H1 (cell line): Measurements from ENCODE around the gene RABL6. TPM values are rescaled to one million over a fixed set of nuclear protein-coding genes. Genes with fewer than 3 reads are reported as not detected.
A peak's percentile ranks its signal among the peaks of the same experiment; 100 is the strongest.
"Not testable (repeated sequence)": the region's sequence is repeated elsewhere in the genome, so short reads cannot be mapped to it uniquely, and the experiment has no call there.

Experiments used
- CTCF ChIA-PET: fragments of 300-600 bp; sonication (Branson Sonifier 250); formaldehyde crosslinking; loops from one replicate; lab custom pipeline; 2021; ENCODE audit not compliant: partially characterized antibody; lab: Charles Lee
- POLR2A ChIA-PET: fragments of 300-600 bp; sonication (Branson Sonifier 250); formaldehyde crosslinking; loops from one replicate; lab custom pipeline; 2021; ENCODE audit warnings: inconsistent platforms; ENCODE audit not compliant: partially characterized antibody; lab: Charles Lee
- DNase-seq, 2 experiments: peaks; one replicate each; pipeline versions ENCODE4 v3.0.0 to v3.0.0-alpha.2; 2010 to 2022; ENCODE audit warnings: low spot score in 2 of 2, low read depth in 1 of 2, mixed read lengths in 1 of 2
- FAIRE-seq: peaks from 2 replicates; lab custom pipeline; 2011; peaks lifted over from hg19 to GRCh38; lab: Jason Lieb, UNC
- H2AFZ ChIP-seq: 2 replicates; pipeline ENCODE4 v1.8.1; 2012; ENCODE audit warnings: low read length, inconsistent platforms
- H2AK5ac ChIP-seq: 2 replicates; pipeline ENCODE4 v1.6.1; 2013; ENCODE audit warnings: low read depth, low read length
- H2BK120ac ChIP-seq: replicated peaks from 2 replicates; pipeline ENCODE3; 2013; ENCODE audit warnings: low read depth, low read length, inconsistent platforms
- H2BK12ac ChIP-seq: 2 replicates; pipeline ENCODE4 v1.6.1; 2013; ENCODE audit warnings: low read depth, low read length
- H2BK15ac ChIP-seq: 2 replicates; pipeline ENCODE4 v1.6.1; 2013; ENCODE audit warnings: low read length
- H2BK20ac ChIP-seq: 2 replicates; pipeline ENCODE4 v1.6.1; 2013; ENCODE audit warnings: low read length
- H2BK5ac ChIP-seq: 2 replicates; pipeline ENCODE4 v1.6.1; 2013; ENCODE audit warnings: low read depth, low read length
- H3K14ac ChIP-seq: 2 replicates; pipeline ENCODE4 v1.6.1; 2013; ENCODE audit warnings: inconsistent platforms; ENCODE audit not compliant: insufficient read length
- H3K18ac ChIP-seq: 2 replicates; pipeline ENCODE4 v1.6.1; 2013; ENCODE audit warnings: low read length; ENCODE audit errors: extremely low read depth
- H3K23ac ChIP-seq: 2 replicates; pipeline ENCODE4 v1.6.1; 2013; ENCODE audit warnings: inconsistent platforms; ENCODE audit not compliant: insufficient read length
- H3K23me2 ChIP-seq: 2 replicates; pipeline ENCODE4 v1.6.1; 2013; ENCODE audit warnings: low read depth, low read length
- H3K27ac ChIP-seq: 2 replicates; pipeline ENCODE4 v1.6.1; 2011; ENCODE audit warnings: low read depth, low read length, inconsistent platforms
- H3K27me3 ChIP-seq, 4 experiments: replicated peaks in 1 of 4; 1 replicate in 1 of 4; 2 replicates in 3 of 4; pipeline versions ENCODE4 v1.6.1 to v1.8.1; 2011 to 2013; ENCODE audit warnings: low read length in 3 of 4, mild to moderate bottlenecking in 3 of 4, inconsistent platforms in 2 of 4, mixed read lengths in 2 of 4, moderate library complexity in 1 of 4; ENCODE audit not compliant: control insufficient read depth in 3 of 4, insufficient read depth in 3 of 4; ENCODE audit errors: extremely low read depth in 1 of 4
- H3K36me3 ChIP-seq, 4 experiments: 2 replicates each; pipeline versions ENCODE4 v1.6.1 to v1.8.1; 2011 to 2013; ENCODE audit warnings: mild to moderate bottlenecking in 4 of 4, low read length in 3 of 4, moderate library complexity in 2 of 4, control low read depth in 1 of 4, inconsistent platforms in 1 of 4; ENCODE audit not compliant: insufficient read depth in 4 of 4, control insufficient read depth in 2 of 4
- H3K4ac ChIP-seq: replicated peaks from 2 replicates; pipeline ENCODE3; 2013; ENCODE audit warnings: low read length, low read depth, mixed read lengths, inconsistent platforms; ENCODE audit not compliant: insufficient read length
- H3K4me1 ChIP-seq, 4 experiments: replicated peaks in 1 of 4; 1 replicate in 1 of 4; 2 replicates in 3 of 4; pipeline versions ENCODE4 v1.6.1 to v1.8.1; 2011 to 2013; ENCODE audit warnings: low read length in 3 of 4, inconsistent platforms in 2 of 4, mixed read lengths in 1 of 4; ENCODE audit not compliant: insufficient read depth in 4 of 4, control insufficient read depth in 3 of 4
- H3K4me2 ChIP-seq, 2 experiments: 2 replicates each; pipeline versions ENCODE4 v1.6.1 to v1.8.1; 2011 to 2013; ENCODE audit warnings: low read depth in 2 of 2, low read length in 2 of 2, control low read depth in 1 of 2, inconsistent platforms in 1 of 2, mild to moderate bottlenecking in 1 of 2; ENCODE audit not compliant: insufficient read depth in 1 of 2
- H3K4me3 ChIP-seq, 4 experiments: fragments of 200-600, 300-600 bp in 1 of 4; sonication (generic), shearing (Covaris generic), sonication (Bioruptor Twin) in 1 of 4; 2 replicates each; pipeline versions ENCODE4 v1.5.1 to v1.8.1; 2011 to 2016; ENCODE audit warnings: low read length in 4 of 4, low read depth in 3 of 4, control low read depth in 2 of 4, inconsistent platforms in 2 of 4, mild to moderate bottlenecking in 2 of 4, mixed read lengths in 1 of 4, moderate library complexity in 1 of 4; ENCODE audit not compliant: insufficient read depth in 2 of 4; ENCODE audit errors: extremely low read depth in 1 of 4
- H3K56ac ChIP-seq: replicated peaks from 2 replicates; pipeline ENCODE3; 2013; ENCODE audit warnings: low read depth, mild to moderate bottlenecking, mixed read lengths, low read length, inconsistent platforms; ENCODE audit not compliant: insufficient read length
- H3K79me1 ChIP-seq: 2 replicates; pipeline ENCODE4 v1.6.1; 2013; ENCODE audit warnings: low read depth, low read length, control low read depth
- H3K79me2 ChIP-seq, 2 experiments: 2 replicates each; pipeline versions ENCODE4 v1.6.1 to v1.8.1; 2012 to 2013; ENCODE audit warnings: low read length in 2 of 2, mild to moderate bottlenecking in 2 of 2, inconsistent platforms in 1 of 2; ENCODE audit not compliant: insufficient read depth in 2 of 2, control insufficient read depth in 1 of 2
- H3K9ac ChIP-seq, 4 experiments: replicated peaks in 1 of 4; 1 replicate in 1 of 4; 2 replicates in 3 of 4; pipeline versions ENCODE4 v1.6.1 to v1.8.1; 2011 to 2013; ENCODE audit warnings: low read depth in 3 of 4, low read length in 3 of 4, control low read depth in 2 of 4, mild to moderate bottlenecking in 2 of 4, moderate library complexity in 2 of 4, inconsistent platforms in 1 of 4; ENCODE audit errors: extremely low read depth in 1 of 4
- H3K9me3 ChIP-seq, 2 experiments: 2 replicates each; pipeline versions ENCODE4 v1.6.1 to v1.8.1; 2012 to 2013; ENCODE audit warnings: mild to moderate bottlenecking in 2 of 2, moderate library complexity in 2 of 2, control low read depth in 1 of 2, inconsistent platforms in 1 of 2, low read depth in 1 of 2, low read length in 1 of 2, mixed read lengths in 1 of 2; ENCODE audit not compliant: insufficient read depth in 2 of 2
- H4K20me1 ChIP-seq, 2 experiments: replicated peaks in 1 of 2; 2 replicates each; pipeline versions ENCODE3 to v1.8.1; 2011 to 2013; ENCODE audit warnings: inconsistent platforms in 2 of 2, low read length in 2 of 2, mild to moderate bottlenecking in 1 of 2; ENCODE audit not compliant: insufficient read depth in 2 of 2, control insufficient read depth in 1 of 2
- H4K5ac ChIP-seq: 2 replicates; pipeline ENCODE4 v1.6.1; 2013; ENCODE audit warnings: low read length, low read depth, mixed read lengths, inconsistent platforms; ENCODE audit not compliant: insufficient read length
- H4K8ac ChIP-seq: 2 replicates; pipeline ENCODE4 v1.8.0; 2013; ENCODE audit warnings: mild to moderate bottlenecking, moderate library complexity, low read length, inconsistent platforms; ENCODE audit not compliant: insufficient read depth; ENCODE audit errors: extremely low read depth
- H4K91ac ChIP-seq: replicated peaks from 2 replicates; pipeline ENCODE3; 2013; ENCODE audit warnings: low read length, mixed read lengths, inconsistent platforms; ENCODE audit not compliant: insufficient read length
- WGBS, 2 experiments: shearing (Covaris generic) in 1 of 2; methylation state at CpG; one replicate each; pipeline versions ENCODE4 v1.1.6 to v1.1.7; 2013 to 2015; ENCODE audit warnings: low lambda C conversion rate in 2 of 2, mixed read lengths in 2 of 2, inconsistent platforms in 1 of 2, low coverage in 1 of 2, missing lambda C conversion rate in 1 of 2; ENCODE audit not compliant: insufficient replicate concordance in 2 of 2, insufficient coverage in 1 of 2, insufficient read length in 1 of 2; ENCODE audit errors: extremely low coverage in 1 of 2, missing lambda C conversion rate in 1 of 2; 5-methylcytosine and 5-hydroxymethylcytosine counted together
- polyA plus RNA-seq, 7 experiments: library from polyadenylated mRNA; depleted of rRNA in 3 of 7; stranded (reverse) in 5 of 7; unstranded in 2 of 7; fragments of >200 nt in 5 of 7; fragments of 200-250 nt in 2 of 7; gene quantifications; 1 replicate in 5 of 7; 2 replicates in 1 of 7; 4 replicates in 1 of 7; pipeline versions ENCODE4 v1.2.1 to v1.2.3, GENCODE V29; 2011 to 2013; ENCODE audit warnings: missing spikeins in 2 of 7, mixed read lengths in 2 of 7
- total RNA-seq: library from RNA; stranded (reverse); fragmentation: NEBNext Ultra II Directional; extraction: Animal tissue kit (Norgen Biotek cat#: 25700); gene quantifications from 2 replicates; pipeline ENCODE4 v1.2.1, GENCODE V29; 2021

RABL6 gene
- total and polyA plus RNA-seq, 2 of the 8 experiments (the other 6 are each of a cell fraction or from before 2014, with no cell fraction given), result 70.1 to 130 TPM

- H3K18ac ChIP-seq, H2BK20ac ChIP-seq, H3K27ac ChIP-seq, H3K27me3 ChIP-seq, H4K91ac ChIP-seq, FAIRE-seq, H2AK5ac ChIP-seq, H2BK12ac ChIP-seq, H3K9ac ChIP-seq, H2AFZ ChIP-seq, H3K23me2 ChIP-seq, H3K56ac ChIP-seq, H4K8ac ChIP-seq, H3K23ac ChIP-seq, H4K5ac ChIP-seq, H3K4ac ChIP-seq, H2BK5ac ChIP-seq, H2BK15ac ChIP-seq, DNase-seq, H2BK120ac ChIP-seq, H3K14ac ChIP-seq, H3K4me1 ChIP-seq: not testable (repeated sequence)
- ChIA-PET CTCF (interaction anchor here (1.1 kb wide), 1 partner anchor 18 kb away, joined by 3 read pairs; no protein-coding TSS in a partner anchor), POLR2A (interaction anchor here (1.0 to 3.5 kb wide), 4 partner anchors 8 to 31 kb away, joined by 3 to 12 read pairs (median 5); no protein-coding TSS in a partner anchor)
- Histone ChIP-seq H3K79me2 (peaks cover 5 to 17% of the 10 kb centered on the region in 2 experiments; a peak in 3 of 4 replicates), H4K20me1 (peaks cover 7 to 24% of the 10 kb centered on the region in 2 experiments), H3K79me1 (peaks cover 10% of the 10 kb centered on the region), H3K4me3 (peak overlapping the region in 3 of 4 experiments; percentile 30 to 99 (median 89); a peak in 5 of 8 replicates), H3K36me3 (peaks cover 9 to 24% (median 20%) of the 10 kb centered on the region in 4 experiments), H3K9me3 (peaks cover 21 to 26% of the 10 kb centered on the region in 2 experiments; a peak in 3 of 4 replicates), H3K4me2 (peak overlapping the region; percentile 51 to 76; a peak in 3 of 4 replicates)
- WGBS, 2 experiments, result 92% methylated on average over 29 of the region's 29 CpGs; no CpG with 5 or more reads in 1 of the 2 experiments
These were observed 59.2 kb downstream of the RABL6 start for GRCh38 chr9:136866898-136867421.
